B cell (primary cell): ENCODE data around the gene EBLN1. TPM values are rescaled to one million over a fixed set of nuclear protein-coding genes. Genes with fewer than 3 reads are reported as not detected.

ENCODE experiments used
- ATAC-seq: fragments of 200-7000 bp; cut with Tn5 transposase; one replicate; pipeline ENCODE4 v1.10.0; 2021; ENCODE audit warnings: low read depth, mild to moderate bottlenecking, moderate number of reproducible peaks, moderate library complexity
- CTCF ChIA-PET: fragments of 350-600 bp; sonication (Branson Sonifier 250); formaldehyde crosslinking; loops from one replicate; lab custom pipeline; 2021; ENCODE audit warnings: antibody characterized with exemption, inconsistent platforms; lab: Charles Lee
- POLR2A ChIA-PET: fragments of 350-600 bp; sonication (Branson Sonifier 250); formaldehyde crosslinking; loops from one replicate; lab custom pipeline; 2021; ENCODE audit warnings: antibody characterized with exemption; lab: Charles Lee
- DNase-seq: peaks from one replicate; pipeline ENCODE4 v3.0.0; 2013
- H2AFZ ChIP-seq: 2 replicates; pipeline ENCODE4 v1.6.1; 2012; ENCODE audit warnings: mild to moderate bottlenecking, low read depth, low read length; ENCODE audit not compliant: insufficient read depth, poor library complexity, severe bottlenecking
- H3K27ac ChIP-seq, 2 donors: 1 replicate in 1 of 2; 2 replicates in 1 of 2; pipeline ENCODE4 v1.5.1; 2012 to 2013; ENCODE audit warnings: low read length in 2 of 2, mild to moderate bottlenecking in 2 of 2, moderate library complexity in 1 of 2
- H3K27me3 ChIP-seq, 4 experiments: fragments of 200-600 bp in 1 of 4; sonication (generic) in 1 of 4; replicated peaks in 1 of 4; 1 replicate in 2 of 4; 2 replicates in 2 of 4; pipeline versions ENCODE4 v1.6.1 to v1.7.0; 2013 to 2016; ENCODE audit warnings: low read length in 3 of 4, mild to moderate bottlenecking in 2 of 4, mixed read lengths in 1 of 4, moderate library complexity in 1 of 4; ENCODE audit not compliant: insufficient read depth in 4 of 4, control insufficient read depth in 3 of 4; ENCODE audit errors: control extremely low read depth in 1 of 4
- H3K36me3 ChIP-seq, 2 experiments: replicated peaks in 1 of 2; 1 replicate in 1 of 2; 2 replicates in 1 of 2; pipeline versions ENCODE4 v1.6.1 to v1.7.1; 2013; ENCODE audit warnings: low read length in 1 of 2; ENCODE audit not compliant: insufficient read depth in 2 of 2, control insufficient read depth in 1 of 2; ENCODE audit errors: control extremely low read depth in 1 of 2, extremely low read depth in 1 of 2
- H3K4me1 ChIP-seq, 2 donors: fragments of 200-600 bp in 1 of 2; sonication (generic) in 1 of 2; 1 replicate in 1 of 2; 2 replicates in 1 of 2; pipeline versions ENCODE4 v1.5.1 to v1.6.1; 2013 to 2017; ENCODE audit warnings: low read length in 2 of 2; ENCODE audit not compliant: control insufficient read depth in 2 of 2, insufficient read depth in 2 of 2
- H3K4me2 ChIP-seq: replicated peaks from 2 replicates; pipeline ENCODE3; 2012; ENCODE audit warnings: mild to moderate bottlenecking, low read depth, low read length; ENCODE audit not compliant: poor library complexity, severe bottlenecking
- H3K4me3 ChIP-seq, 5 experiments: fragments of 200-600 bp in 1 of 5; sonication (generic) in 1 of 5; 1 replicate in 3 of 5; 2 replicates in 2 of 5; pipeline versions ENCODE4 v1.5.1 to v1.7.0; 2011 to 2016; ENCODE audit warnings: low read length in 4 of 5, mild to moderate bottlenecking in 4 of 5, low read depth in 2 of 5, control low read depth in 1 of 5, moderate library complexity in 1 of 5; ENCODE audit not compliant: insufficient read depth in 1 of 5; ENCODE audit errors: control extremely low read depth in 1 of 5, extremely low read depth in 1 of 5
- H3K79me2 ChIP-seq: fragments of 200-600 bp; sonication (generic); one replicate; pipeline ENCODE4 v1.6.0; 2016; ENCODE audit warnings: low read length; ENCODE audit not compliant: control insufficient read depth, insufficient read depth
- H3K9ac ChIP-seq: fragments of 200-600 bp; sonication (generic); 2 replicates; pipeline ENCODE4 v1.6.1; 2017; ENCODE audit warnings: mild to moderate bottlenecking, low read length, moderate library complexity
- H3K9me3 ChIP-seq, 3 donors: one replicate each; pipeline versions ENCODE4 v1.6.1 to v1.7.1; 2013; ENCODE audit warnings: low read length in 2 of 3; ENCODE audit not compliant: control insufficient read depth in 2 of 3, insufficient read depth in 1 of 3; ENCODE audit errors: control extremely low read depth in 1 of 3
- H4K20me1 ChIP-seq: 2 replicates; pipeline ENCODE4 v1.6.0; 2012; ENCODE audit warnings: mild to moderate bottlenecking, low read length; ENCODE audit not compliant: insufficient read depth, control insufficient read depth, poor library complexity, severe bottlenecking
- H3K27ac Mint-ChIP-seq: one replicate; pipeline ENCODE4 v1.8.0; 2021; ENCODE audit warnings: mixed read lengths
- H3K27me3 Mint-ChIP-seq: one replicate; pipeline ENCODE4 v1.8.0; 2021; ENCODE audit warnings: mixed read lengths
- H3K4me1 Mint-ChIP-seq: one replicate; pipeline ENCODE4 v1.8.0; 2021; ENCODE audit warnings: mixed read lengths
- H3K4me3 Mint-ChIP-seq: one replicate; pipeline ENCODE4 v1.8.0; 2021; ENCODE audit warnings: mixed read lengths
- H3K9me3 Mint-ChIP-seq: one replicate; pipeline ENCODE4 v1.8.0; 2022; ENCODE audit warnings: mixed read lengths; ENCODE audit not compliant: insufficient read depth
- EZH2 ChIP-seq: IDR thresholded peaks from 2 replicates; pipeline ENCODE4 v1.6.1; 2012; ENCODE audit warnings: borderline replicate concordance, low read depth, mild to moderate bottlenecking, moderate library complexity, low read length; ENCODE audit not compliant: insufficient read depth, poor library complexity, severe bottlenecking
- WGBS: methylation state at CpG from one replicate; pipeline ENCODE4 v1.1.5; 2013; ENCODE audit warnings: missing lambda C conversion rate; ENCODE audit not compliant: insufficient coverage; 5-methylcytosine and 5-hydroxymethylcytosine counted together
- intact Hi-C: fragments of 100-400 bp; cut with micrococcal nuclease; formaldehyde crosslinking; loops from one replicate; pipeline ENCODE4 v1.10.0; 2022
- polyA plus RNA-seq: library from polyadenylated mRNA; depleted of rRNA; stranded (reverse); fragments of >200 nt; gene quantifications from 2 replicates; pipeline ENCODE4 v1.2.3, GENCODE V29; 2012
- total RNA-seq, 2 donors: library from RNA; stranded (reverse); fragments of 120-200 nt in 1 of 2; gene quantifications; 1 replicate in 1 of 2; 2 replicates in 1 of 2; pipeline versions ENCODE4 v1.2.3 to v1.2.4, GENCODE V29; 2013 to 2022
- TF ChIP-seq, protein P1 (sequence below): fragments of 200-600 bp; IDR thresholded peaks from one replicate; pipeline ENCODE4 v1.8.0; 2022; ENCODE audit warnings: antibody characterized with exemption, mild to moderate bottlenecking

EBLN1 gene
- total and polyA plus RNA-seq, 2 donors (not counting 1 experiment from before 2014, with no cell fraction given) = not detected

GRCh38 chr10:22252801-22253579, 35.2 kb upstream of the EBLN1 start:
- under 1% methylated on average over 80 of the region's 80 CpGs for WGBS
- TF ChIP-seq, protein P1, sequence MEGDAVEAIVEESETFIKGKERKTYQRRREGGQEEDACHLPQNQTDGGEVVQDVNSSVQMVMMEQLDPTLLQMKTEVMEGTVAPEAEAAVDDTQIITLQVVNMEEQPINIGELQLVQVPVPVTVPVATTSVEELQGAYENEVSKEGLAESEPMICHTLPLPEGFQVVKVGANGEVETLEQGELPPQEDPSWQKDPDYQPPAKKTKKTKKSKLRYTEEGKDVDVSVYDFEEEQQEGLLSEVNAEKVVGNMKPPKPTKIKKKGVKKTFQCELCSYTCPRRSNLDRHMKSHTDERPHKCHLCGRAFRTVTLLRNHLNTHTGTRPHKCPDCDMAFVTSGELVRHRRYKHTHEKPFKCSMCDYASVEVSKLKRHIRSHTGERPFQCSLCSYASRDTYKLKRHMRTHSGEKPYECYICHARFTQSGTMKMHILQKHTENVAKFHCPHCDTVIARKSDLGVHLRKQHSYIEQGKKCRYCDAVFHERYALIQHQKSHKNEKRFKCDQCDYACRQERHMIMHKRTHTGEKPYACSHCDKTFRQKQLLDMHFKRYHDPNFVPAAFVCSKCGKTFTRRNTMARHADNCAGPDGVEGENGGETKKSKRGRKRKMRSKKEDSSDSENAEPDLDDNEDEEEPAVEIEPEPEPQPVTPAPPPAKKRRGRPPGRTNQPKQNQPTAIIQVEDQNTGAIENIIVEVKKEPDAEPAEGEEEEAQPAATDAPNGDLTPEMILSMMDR = no peak
- TF ChIP-seq EZH2 = no peak
- ChIA-PET CTCF (interaction anchor here (0.8 to 3.3 kb wide), 7 partner anchors 23 to 758 kb away, joined by 3 to 25 read pairs (median 4); partner anchors contain the start of gene COMMD3), POLR2A (interaction anchor here (0.6 to 3.5 kb wide), 8 partner anchors 23 to 452 kb away, joined by 3 to 27 read pairs (median 10); partner anchors contain the start of genes BMI1, COMMD3 and DNAJC1)
- peak overlapping the region; percentile 97 for H3K27ac Mint-ChIP-seq
- peak overlapping the region; percentile 91 for H3K4me3 Mint-ChIP-seq
- peak; percentile 14 for ATAC-seq
- H3K4me1 ChIP-seq = peaks cover 9 to 15% of the 10 kb centered on the region in 2 donors
- no peaks in the 10 kb centered on the region for H3K79me2 ChIP-seq
- H3K27me3 Mint-ChIP-seq = no peaks in the 10 kb centered on the region
- no peaks in the 10 kb centered on the region for H4K20me1 ChIP-seq
- peaks cover 29% of the 10 kb centered on the region for H3K4me1 Mint-ChIP-seq
- no peaks in the 10 kb centered on the region for H3K36me3 ChIP-seq
- peak overlapping the region; percentile 85 for H3K4me2 ChIP-seq
- H3K27ac ChIP-seq = peak overlapping the region; percentile 95 to 97
- peak overlapping the region; percentile 77 to 95 (median 86) for H3K4me3 ChIP-seq
- peaks cover 0 to 3% (median under 1%) of the 10 kb centered on the region in 4 experiments for H3K27me3 ChIP-seq
- H3K9me3 ChIP-seq = no peaks in the 10 kb centered on the region
- H3K9me3 Mint-ChIP-seq = no peaks in the 10 kb centered on the region
- DNase-seq = peak; percentile 83
- H2AFZ ChIP-seq = peak overlapping the region; percentile 95
- intact Hi-C loops = loop anchor here (1.0 to 10.0 kb wide), 9 partner anchors 24 to 1182 kb away; partner anchors contain the start of genes COMMD3, OTUD1, PIP4K2A and SKIDA1
- H3K9ac ChIP-seq = peak overlapping the region; percentile 87
